Midbrain (tissue), 1 donor: Measurements from ENCODE around the gene PDE8B.

Source experiments
- DNase-seq: peaks from one replicate; lab custom pipeline; 2025; lab: John Stamatoyannopoulos, UW

PDE8B gene

DNA sequence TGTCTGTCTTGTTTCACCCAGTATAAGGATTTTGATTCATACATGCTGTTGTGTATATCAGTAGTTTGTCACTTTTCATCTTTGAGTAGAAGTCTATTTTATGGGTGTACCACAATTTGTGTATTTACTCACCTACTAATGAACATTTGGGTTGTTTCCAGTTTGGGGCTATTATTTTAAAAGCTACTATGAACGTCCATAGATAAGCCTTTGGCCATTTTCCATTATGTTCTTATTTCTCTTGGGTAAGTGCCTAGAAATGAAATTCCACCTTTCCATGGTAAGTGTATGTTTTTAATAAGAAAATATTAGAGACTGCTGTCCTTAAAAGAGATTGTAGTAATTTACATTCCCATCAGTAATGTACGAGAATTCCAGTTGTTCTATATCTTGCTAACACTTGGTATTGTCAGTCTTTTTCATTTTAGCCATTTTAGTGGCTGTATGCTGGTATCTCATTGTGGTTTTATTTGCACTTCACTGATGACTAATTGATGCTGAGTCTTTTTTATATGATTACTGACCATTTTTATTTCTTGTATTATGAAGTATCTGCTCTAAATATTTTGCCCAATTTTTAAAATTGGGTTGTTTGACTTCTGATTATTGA, 17.9 kb upstream of the PDE8B start:
- DNase-seq = no peak

DNA sequence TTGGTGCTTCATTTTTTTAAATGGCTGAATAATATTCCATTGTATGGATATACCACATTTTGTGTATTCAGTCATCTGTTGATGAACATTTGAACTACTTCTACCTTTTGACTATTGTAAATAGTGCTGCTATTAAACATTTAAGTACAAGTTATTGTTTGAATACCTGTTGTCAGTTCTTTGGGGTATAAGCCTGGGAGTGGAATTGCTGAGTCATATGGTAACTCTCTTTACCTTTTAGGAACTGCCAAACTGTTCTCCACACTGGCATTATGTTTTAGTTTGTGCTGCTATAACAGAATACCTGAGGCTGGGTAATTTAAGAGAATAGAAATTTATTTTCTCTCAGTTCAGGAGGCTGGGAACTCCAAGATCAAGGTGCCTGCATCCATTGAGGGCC, 15.7 kb upstream of the PDE8B start:
- DNase-seq = no peak

DNA sequence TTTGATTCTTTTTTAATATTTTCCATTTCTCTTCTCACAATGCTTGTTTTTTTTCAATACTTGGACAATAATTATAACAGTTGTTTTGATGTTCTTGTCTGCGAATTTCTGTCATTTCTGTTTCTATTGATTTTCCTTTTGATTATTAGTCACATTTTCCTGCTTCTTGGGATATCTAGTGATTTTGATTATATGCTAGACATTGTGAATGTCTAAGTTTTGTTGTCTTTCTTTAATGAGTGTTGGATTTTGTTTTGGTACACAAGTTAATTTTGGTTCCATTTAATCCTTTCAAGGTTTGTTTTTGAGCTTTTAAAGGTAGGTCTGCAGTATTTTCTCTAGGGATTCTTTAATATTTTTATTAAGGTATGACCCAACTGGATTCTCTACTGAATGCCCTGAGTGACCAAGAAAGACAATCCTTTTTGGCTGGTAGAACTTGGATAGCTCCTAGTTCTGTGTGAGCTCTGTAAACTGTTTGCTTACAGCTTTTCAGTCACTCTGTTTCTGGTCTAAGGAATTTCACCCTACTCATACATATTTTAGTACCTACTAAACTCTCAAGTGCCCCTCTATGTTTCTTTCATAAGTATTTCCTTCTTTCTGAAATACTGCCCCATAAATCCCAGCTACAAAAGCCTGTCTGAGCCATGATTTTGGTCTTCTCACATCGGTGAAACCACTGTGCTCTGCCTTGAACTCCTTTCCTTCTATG, 12.5 kb upstream of the PDE8B start:
- no peak for DNase-seq

DNA sequence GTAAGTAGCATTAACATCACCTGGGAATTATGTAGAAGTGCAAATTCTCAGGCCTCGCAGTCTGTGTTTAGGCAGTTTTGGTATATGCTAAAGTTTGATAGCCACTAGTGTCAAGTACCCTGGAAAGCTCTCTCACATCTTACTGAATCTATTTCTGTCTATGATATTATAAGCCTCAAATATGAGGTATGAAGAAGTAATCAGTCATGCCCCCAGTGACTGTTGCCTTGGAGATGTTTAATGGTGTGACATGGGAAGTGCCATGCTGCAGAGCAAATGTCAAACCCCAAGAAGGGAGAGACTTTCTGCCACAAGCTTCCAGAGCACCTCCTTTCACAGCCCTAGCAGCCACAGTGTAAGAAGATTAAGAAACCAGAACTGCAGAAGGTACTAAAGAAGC, 9.8 kb upstream of the PDE8B start:
- no peak for DNase-seq

DNA sequence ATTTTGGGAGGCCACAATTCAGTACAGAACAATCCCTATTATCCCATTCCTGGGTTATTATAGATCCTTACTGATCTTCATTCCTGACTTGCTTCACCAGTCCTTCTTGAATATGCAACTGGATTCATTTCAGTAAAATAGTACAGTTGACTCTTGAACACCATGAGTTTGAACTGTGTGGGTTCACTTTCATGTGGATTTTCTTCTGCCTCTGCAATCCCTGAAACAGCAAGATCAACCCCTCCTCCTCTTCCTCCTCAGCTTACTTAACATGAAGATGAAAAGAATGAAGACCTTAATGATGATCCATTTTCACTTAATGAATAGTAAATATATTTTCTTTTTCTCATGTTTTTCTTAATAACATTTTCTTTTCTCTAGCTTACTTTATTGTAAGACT, 8.3 kb upstream of the PDE8B start:
- DNase-seq = no peak

DNA sequence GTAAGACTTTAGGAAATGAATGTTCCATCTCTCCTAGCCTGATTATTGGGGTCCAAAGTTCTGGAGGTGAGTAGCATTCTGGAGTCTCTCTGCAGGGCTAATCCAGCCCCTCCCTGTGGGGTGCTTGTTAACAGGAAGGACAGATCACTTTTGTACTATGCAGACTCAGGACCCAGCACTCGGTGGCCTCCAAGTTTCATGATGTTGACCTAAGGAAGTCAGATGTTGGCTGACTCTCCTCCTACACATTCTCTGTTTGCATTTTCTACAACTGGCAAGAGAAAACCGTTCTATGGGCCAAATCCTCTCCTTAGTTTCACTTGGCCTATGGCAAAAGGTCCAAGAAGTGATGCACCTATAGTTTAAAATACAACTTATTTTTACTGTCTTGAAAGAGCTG, 5.5 kb upstream of the PDE8B start:
- no peak for DNase-seq

DNA sequence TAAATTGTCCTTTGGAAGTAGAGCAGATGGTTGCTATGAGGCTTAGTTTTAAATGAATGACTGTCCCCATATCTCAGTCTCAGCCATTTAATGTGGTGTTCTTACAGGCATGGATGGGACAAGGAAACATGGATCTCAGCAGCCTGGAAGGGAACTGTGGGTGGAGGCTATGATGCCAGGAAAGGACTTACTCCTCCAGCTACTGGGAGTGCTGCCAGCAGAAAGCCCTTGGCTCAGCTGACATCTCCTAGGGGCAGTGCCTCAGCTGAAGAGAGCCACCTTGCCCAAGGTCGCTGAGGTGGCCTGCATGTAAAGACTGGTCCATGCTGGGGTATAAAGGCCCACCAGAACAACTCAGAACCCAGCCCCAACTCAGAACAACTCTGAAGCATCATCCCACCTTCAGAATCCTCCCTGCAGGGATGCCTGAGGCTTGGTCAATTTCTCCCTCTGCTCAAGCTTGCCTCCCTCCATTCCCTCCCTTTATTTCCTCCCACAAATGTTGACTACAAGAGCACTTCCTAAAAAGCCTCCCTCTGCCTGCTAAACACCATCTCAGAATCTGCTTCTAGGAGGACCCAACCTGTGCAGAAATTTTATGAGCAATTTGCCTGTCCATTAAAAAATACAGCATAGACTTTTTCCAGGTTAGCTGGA, 1.8 kb upstream of the PDE8B start:
- no peak for DNase-seq

DNA sequence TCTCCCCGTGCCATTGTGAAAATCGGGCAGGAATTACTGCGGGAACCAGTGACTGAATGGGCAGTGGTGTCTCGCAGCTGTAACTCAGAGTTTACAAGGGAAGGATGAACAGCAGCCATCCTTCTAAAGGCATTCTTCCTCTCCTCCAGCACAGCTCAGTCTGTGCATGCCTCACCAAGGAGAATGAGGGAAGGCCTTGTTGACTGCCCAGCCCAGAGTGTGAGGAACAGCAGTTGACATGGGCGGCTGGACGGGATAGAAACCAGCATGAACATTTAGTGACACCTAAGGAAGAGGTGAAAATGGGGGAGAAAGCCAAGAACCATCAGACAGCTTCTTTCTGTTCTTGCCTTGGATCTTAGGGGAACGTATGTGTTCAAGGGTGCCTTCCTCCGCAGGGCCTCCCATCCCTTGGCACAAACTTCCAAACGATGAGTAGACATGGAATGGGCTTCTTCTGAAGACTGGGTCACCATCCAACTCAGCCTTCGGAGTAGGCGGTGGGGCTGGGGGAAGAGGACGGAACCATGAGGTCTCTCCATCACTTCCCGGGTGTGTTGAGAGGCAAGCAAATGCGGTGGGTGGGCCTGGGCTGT, 887 bp upstream of the PDE8B start:
- DNase-seq = no peak

DNA sequence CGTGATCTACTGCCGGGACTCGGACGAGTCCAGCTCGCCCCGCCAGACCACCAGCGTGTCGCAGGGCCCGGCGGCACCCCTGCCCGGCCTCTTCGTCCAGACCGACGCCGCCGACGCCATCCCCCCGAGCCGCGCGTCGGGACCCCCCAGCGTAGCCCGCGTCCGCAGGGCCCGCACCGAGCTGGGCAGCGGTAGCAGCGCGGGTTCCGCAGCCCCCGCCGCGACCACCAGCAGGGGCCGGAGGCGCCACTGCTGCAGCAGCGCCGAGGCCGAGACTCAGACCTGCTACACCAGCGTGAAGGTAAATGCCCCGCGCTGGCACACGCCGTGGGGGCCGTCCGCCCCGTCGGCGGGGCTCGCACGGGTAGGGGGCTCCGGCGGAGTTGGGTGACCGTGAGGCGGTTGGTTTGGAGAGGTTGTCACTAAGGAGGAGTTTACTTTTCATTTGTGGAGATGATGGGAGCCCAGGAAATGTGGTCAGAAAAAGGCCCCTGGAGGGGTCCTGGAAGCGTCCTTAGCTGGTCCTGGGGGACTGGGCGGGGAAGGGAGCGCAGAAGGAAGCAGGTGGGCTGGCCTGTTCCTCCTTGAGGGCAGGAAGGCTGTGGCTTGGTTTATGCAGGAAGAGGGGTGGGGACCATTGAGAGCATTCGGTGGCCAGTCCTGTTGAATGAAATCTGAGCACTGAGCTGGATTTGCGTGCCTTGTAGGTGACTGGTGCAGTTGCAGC, 647 bp downstream of the PDE8B start:
- no peak for DNase-seq

DNA sequence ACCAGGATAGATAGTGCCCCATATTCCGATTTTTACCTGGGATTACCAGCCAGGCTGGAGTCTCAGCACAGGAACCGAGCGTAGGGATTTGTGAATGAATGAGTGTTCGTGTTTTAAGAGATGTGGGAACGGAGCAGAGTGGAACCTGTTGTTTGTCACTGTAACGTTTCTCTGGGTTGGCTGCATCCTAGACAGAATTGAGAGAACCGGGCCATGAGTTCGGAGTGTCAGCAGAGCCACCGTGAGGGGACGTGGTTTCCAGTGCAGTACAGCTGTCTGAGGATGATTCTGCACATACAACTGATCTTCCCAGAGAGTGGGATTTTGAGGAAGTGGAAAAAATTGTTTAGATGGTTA, 1.2 kb downstream of the PDE8B start:
- peak; percentile 45 for DNase-seq

DNA sequence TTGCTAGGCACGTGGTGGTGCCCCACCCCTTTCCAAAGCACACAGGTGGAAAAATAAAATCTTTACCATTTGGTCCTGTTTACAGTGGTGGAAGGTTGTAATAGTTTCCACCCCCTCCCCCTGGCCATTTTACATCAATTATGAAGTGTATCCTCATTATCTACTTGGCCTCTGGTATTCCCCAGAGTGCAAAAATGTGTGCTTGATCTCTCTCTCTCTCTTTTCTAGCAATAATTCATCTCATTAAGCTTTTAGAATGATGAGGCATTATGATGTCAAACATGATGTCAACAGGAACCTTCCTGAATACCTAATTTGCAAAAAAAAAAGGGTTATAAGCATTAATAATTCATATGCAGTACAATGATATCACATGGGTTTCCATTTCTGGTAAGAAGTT, 3.1 kb downstream of the PDE8B start:
- no peak for DNase-seq

DNA sequence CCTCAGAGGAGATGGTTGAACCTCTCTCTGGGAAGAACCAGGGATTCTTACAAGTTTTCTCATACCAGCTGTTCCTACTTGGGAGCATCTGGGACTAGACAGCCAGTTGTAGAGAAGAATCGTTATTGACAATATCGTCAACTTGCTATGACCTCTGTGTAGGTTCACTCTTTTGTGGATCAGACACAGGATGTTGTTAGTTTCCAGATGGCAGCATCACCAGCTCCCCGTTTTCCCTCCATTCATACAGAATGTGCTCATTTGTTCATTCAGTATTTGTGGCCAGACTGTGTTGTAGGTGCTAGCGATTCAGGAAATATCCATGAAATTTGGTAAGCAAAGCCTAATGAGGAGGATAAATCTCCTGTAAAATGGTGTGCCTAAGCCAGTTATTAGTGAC, 3.7 kb downstream of the PDE8B start:
- no peak for DNase-seq

DNA sequence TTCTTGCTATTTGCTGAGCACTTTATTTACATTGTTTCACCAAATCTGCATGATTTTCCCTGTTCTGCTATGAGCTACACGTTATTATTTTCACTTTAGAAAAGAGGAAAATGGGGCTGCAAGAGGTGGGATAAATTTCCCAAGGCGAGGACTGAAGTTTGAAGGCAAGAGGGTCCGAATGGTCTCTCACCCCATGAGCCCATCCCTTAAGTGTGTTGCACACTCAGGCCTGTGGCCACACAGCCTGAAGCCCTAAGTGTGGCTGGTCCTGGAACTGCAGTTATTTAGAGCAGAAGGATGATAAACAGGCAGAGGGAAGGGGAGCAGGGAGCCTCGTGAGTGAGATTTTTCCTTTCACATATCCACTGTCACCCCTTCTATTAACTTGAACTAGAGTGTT, 7.8 kb downstream of the PDE8B start:
- DNase-seq = no peak

DNA sequence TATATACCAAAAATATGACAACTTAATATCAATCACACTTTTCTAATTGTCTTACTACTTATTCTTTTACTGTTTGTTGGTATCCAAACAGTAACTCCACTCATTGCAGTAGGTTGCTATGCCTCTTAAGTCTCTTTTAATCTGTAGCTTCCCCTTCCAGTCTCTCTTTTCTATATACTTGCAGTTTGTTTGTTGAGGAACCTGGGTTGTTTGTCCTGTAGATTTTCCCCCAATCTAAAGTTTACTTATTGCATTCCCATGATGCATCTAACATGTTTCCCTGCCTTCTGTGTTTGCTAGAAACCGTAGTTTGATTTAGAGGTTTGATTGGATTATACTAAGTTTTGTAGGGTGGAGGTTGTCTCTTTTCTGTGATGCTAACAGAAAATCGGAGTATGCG, 10.6 kb downstream of the PDE8B start:
- DNase-seq = no peak

DNA sequence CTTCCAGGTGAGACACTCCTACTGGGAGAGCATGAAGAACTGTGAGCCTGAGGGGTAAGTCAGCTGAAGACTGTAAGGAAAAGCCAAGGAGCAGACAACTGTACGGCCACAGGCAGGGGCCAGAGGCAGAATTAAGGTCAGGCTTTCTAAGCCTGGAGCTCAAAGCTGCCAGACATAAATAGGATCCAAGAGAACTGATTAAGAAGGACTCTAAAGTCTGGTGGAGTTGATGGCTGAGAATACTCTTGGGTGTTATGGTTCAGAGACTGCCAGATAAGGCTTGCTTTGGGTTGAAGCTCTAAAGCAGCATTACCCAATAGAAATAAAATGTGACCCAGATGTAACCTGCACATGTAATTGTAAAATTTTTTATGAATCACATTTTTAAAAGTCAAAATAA, 12.2 kb downstream of the PDE8B start:
- DNase-seq = no peak

DNA sequence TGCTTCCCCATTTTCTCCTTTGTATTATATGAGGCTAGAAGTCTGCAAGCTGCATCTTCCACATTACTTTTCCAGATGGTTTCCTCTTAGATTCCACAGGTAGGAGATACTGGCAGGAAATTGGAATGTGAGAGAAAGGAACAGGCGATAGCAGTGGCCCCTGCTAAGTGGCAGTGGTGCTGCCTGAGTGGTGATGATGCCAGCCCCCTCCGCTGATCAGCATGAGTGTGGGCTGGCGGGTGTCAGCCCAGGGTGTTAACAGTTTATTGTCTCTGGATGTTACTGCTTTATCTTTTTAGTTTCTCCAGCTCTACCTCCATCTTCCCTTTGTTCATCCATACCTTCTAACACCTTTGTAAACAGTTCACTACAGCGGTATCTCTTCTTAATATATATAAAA, 13.2 kb downstream of the PDE8B start:
- DNase-seq = no peak

DNA sequence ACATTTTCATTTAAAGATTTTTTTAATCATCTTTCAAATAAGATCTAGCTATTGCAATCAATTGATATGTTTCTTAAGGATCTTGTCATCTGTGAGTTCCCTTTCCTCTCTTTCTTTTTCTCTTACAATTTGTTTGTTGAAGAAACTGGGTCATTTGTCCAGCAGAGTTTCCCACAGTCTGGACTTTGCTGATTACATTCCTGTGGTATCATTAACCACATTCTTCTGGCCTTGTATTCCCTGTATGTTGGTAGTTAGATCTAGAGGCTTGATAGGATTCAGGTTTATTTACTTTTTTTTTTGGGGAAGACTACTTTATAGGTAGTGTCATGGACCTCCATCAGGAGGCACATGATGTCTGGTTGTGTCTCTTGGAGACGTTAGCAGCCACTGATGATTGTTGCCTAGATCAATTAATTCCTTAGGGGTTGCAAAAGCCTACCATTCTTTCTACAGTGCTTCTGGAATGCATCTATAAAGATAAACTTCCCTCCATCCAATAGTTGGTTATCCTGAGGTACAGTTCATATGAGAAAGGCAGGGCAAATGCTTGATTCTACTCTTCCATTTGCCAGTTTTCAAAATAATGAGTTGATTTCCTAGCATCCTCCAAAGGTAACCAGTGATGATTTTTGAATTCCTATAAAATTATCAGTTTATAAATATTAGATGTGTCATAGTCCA, 14.3 kb downstream of the PDE8B start:
- DNase-seq = no peak

DNA sequence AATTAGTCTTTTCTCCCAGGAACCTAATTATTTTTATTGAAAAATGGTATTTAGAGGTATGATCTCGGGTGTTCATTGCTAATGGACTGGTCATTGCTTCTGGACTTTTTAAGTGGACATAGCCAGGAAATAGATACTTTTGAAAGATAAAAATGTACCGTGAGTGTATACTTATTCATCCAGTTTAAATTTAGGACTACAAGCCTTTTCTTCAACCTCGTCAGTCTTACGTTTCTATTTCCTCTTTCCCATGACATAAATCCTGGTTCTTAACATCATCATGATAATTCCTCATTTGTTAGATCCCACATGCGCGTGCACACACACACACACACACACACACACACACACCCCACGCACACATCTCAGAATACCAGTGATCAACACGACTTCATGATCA, 15.1 kb downstream of the PDE8B start:
- DNase-seq = no peak

DNA sequence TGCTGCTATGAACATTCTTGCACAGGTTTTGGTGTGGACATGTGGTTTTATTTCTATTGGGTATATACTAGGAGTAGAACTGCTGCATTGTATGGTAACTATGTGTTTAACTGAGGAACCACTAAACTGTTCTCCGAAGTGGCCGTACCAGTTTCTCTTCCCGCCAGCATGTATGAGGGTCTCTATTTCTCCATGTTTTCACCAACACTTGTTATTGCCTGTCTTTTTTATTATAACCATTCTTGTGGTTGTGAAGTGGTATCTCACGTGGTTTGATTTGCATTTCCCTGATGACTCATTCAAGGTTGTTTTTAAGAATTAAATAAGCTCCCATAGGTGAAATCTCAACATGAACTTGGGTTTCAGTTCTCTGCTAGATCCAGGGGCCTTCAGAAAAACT, 19.4 kb downstream of the PDE8B start:
- no peak for DNase-seq

DNA sequence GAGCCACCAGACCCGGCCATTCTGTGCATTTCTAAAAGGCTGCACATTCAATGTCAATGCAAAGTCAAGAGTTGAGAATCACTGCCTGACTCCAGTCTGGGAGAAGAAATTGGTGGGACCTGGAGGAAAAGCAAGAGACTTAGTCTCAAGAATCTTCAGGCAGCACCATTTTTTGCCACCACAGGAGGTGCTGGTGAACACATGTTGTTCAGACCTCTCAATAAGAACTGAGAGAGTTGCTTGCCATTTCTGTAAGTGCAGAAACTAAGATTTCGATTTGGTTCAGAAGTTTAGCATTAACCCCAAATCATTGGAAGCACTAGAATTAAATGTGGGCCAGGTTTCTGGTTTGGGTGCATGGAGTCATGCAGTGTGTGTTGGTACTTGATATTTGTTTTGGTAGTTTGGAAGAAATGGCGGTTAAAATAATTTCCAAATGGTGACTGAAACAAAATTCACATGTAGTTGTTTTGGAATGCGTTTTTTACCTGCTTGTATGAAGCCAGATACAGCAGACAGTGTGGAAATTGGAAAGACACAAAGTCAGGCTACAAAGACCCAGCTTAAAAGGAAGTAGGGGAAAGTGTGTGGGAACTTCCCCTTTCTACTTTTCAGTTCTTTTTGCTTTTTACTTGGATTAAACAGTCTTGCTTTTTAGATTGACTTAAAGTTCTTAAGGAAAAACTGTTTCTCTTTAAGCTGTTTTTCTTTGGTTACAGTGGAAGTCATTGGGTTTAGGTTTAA, 20.4 kb downstream of the PDE8B start:
- no peak for DNase-seq

DNA sequence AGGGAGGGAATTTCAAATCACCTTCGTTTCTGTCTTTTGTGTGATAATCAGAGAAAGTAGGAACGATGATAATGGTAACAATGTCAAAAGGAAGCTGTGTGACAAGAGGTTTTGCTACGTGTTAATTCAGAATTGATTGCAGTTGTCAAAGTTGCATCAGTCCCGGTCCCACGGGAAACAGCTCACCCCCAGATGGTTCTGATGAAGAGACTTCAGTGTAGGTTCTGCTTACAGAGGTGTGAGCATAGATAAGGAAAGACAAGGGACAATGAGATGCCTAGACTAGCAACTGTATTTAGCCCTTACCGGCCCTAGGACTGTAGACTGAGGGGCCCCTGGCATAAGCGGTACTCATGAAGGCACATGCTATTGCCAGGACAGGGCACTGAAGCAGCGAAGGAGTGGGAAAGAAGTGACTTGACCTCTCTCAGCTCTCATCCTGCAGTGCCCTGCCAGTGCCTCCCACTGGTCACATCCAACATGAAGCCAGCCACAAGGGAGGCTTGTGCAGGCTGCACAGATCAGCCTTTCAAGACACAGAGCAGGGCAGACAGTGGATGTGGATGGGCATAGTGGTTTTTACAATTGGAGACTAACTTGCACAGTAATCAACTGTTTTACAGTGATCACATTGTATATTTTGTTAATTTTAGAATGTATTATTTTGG, 21.1 kb downstream of the PDE8B start:
- no peak for DNase-seq
